Trophoblast cell (in vitro differentiated cells and primary cell): ENCODE measurements around the gene UBA6.
"Not testable (repeated sequence)": the region's sequence is repeated elsewhere in the genome, so short reads cannot be mapped to it uniquely, and the experiment has no call there.

Experiments used
- DNase-seq, 2 donors: peaks; one replicate each; pipeline ENCODE4 v3.0.0-alpha.2; 2016
- H2AFZ ChIP-seq: 2 replicates; pipeline ENCODE4 v1.6.1; 2013; ENCODE audit warnings: low read length, moderate library complexity, mild to moderate bottlenecking; ENCODE audit not compliant: insufficient read depth, poor library complexity
- H2AK5ac ChIP-seq: 2 replicates; pipeline ENCODE4 v1.6.1; 2013; ENCODE audit warnings: mild to moderate bottlenecking, low read length
- H2BK120ac ChIP-seq: 2 replicates; pipeline ENCODE4 v1.6.1; 2013; ENCODE audit warnings: low read length, mild to moderate bottlenecking, moderate library complexity; ENCODE audit not compliant: insufficient read depth, poor library complexity
- H2BK12ac ChIP-seq: 2 replicates; pipeline ENCODE4 v1.6.1; 2013; ENCODE audit warnings: mild to moderate bottlenecking, low read length, moderate library complexity
- H2BK5ac ChIP-seq: 2 replicates; pipeline ENCODE4 v1.6.1; 2013; ENCODE audit warnings: low read length, low read depth, moderate library complexity, mild to moderate bottlenecking; ENCODE audit not compliant: poor library complexity
- H3K14ac ChIP-seq: 2 replicates; pipeline ENCODE4 v1.6.1; 2013; ENCODE audit warnings: mild to moderate bottlenecking, low read length
- H3K18ac ChIP-seq: 2 replicates; pipeline ENCODE4 v1.6.1; 2013; ENCODE audit warnings: mild to moderate bottlenecking, low read length
- H3K23ac ChIP-seq: 2 replicates; pipeline ENCODE4 v1.6.1; 2013; ENCODE audit warnings: low read length
- H3K27ac ChIP-seq: 2 replicates; pipeline ENCODE4 v1.5.1; 2013; ENCODE audit warnings: low read depth, mild to moderate bottlenecking, inconsistent platforms, low read length, moderate library complexity
- H3K27me3 ChIP-seq: 2 replicates; pipeline ENCODE4 v1.6.1; 2013; ENCODE audit warnings: inconsistent platforms, mild to moderate bottlenecking, low read length, moderate library complexity; ENCODE audit not compliant: insufficient read depth
- H3K36me3 ChIP-seq, 2 experiments: 1 replicate in 1 of 2; 2 replicates in 1 of 2; pipeline ENCODE4 v1.6.1; 2013; ENCODE audit warnings: low read length in 2 of 2, mild to moderate bottlenecking in 2 of 2, moderate library complexity in 1 of 2; ENCODE audit not compliant: insufficient read depth in 2 of 2, control insufficient read depth in 1 of 2
- H3K4ac ChIP-seq: 2 replicates; pipeline ENCODE4 v1.6.1; 2013; ENCODE audit warnings: low read depth, mild to moderate bottlenecking, low read length, moderate library complexity
- H3K4me1 ChIP-seq, 2 experiments: 1 replicate in 1 of 2; 2 replicates in 1 of 2; pipeline ENCODE4 v1.6.1; 2013; ENCODE audit warnings: low read length in 2 of 2, mild to moderate bottlenecking in 2 of 2, moderate library complexity in 1 of 2; ENCODE audit not compliant: insufficient read depth in 2 of 2, control insufficient read depth in 1 of 2
- H3K4me2 ChIP-seq: 2 replicates; pipeline ENCODE4 v1.6.1; 2013; ENCODE audit warnings: inconsistent platforms, mild to moderate bottlenecking, low read length, moderate library complexity
- H3K4me3 ChIP-seq: 2 replicates; pipeline ENCODE4 v1.5.1; 2013; ENCODE audit warnings: mild to moderate bottlenecking, low read depth, low read length, inconsistent platforms
- H3K79me1 ChIP-seq: one replicate; pipeline ENCODE4 v1.6.1; 2013; ENCODE audit warnings: low read length
- H3K79me2 ChIP-seq: 2 replicates; pipeline ENCODE4 v1.6.1; 2013; ENCODE audit warnings: low read length, mild to moderate bottlenecking; ENCODE audit not compliant: control insufficient read depth, insufficient read depth, poor library complexity
- H3K9ac ChIP-seq: 2 replicates; pipeline ENCODE4 v1.6.1; 2013; ENCODE audit warnings: mild to moderate bottlenecking, low read length
- H3K9me3 ChIP-seq: 2 replicates; pipeline ENCODE4 v1.6.1; 2013; ENCODE audit warnings: low read depth, mild to moderate bottlenecking, control low read depth, inconsistent platforms, low read length; ENCODE audit not compliant: insufficient read depth
- H4K12ac ChIP-seq: 2 replicates; pipeline ENCODE4 v1.6.1; 2013; ENCODE audit warnings: low read depth, mild to moderate bottlenecking, low read length, moderate library complexity
- H4K8ac ChIP-seq: 2 replicates; pipeline ENCODE4 v1.6.1; 2013; ENCODE audit warnings: low read depth, mild to moderate bottlenecking, low read length, moderate library complexity
- H4K91ac ChIP-seq: one replicate; pipeline ENCODE4 v1.6.1; 2013; ENCODE audit warnings: low read depth, mild to moderate bottlenecking, low read length, moderate library complexity
- WGBS: extraction: QIAGEN DNeasy Blood & Tissue Kit; methylation state at CpG from one replicate; pipeline ENCODE4 v1.1.7; 2013; ENCODE audit warnings: missing lambda C conversion rate; ENCODE audit not compliant: insufficient read length, insufficient coverage; ENCODE audit errors: extremely low coverage; 5-methylcytosine and 5-hydroxymethylcytosine counted together

UBA6 gene

GRCh38 chr4:67730511-67730910, 29.6 kb upstream of the UBA6 start:
- WGBS = no CpG with 5 or more reads among the region's 3 CpGs
- not testable (repeated sequence) for H3K27ac ChIP-seq, H3K4ac ChIP-seq, H2BK12ac ChIP-seq, H4K91ac ChIP-seq, H4K8ac ChIP-seq, H2BK5ac ChIP-seq, H3K4me2 ChIP-seq, H2AFZ ChIP-seq, H3K4me3 ChIP-seq, H3K79me1 ChIP-seq, H3K23ac ChIP-seq, H3K9ac ChIP-seq, H4K12ac ChIP-seq, H2AK5ac ChIP-seq, H3K9me3 ChIP-seq, DNase-seq, H3K36me3 ChIP-seq, H3K4me1 ChIP-seq, H3K27me3 ChIP-seq, H3K79me2 ChIP-seq, H3K18ac ChIP-seq, H2BK120ac ChIP-seq, H3K14ac ChIP-seq

- H3K9ac ChIP-seq = no peak overlapping the region
- H3K27me3 ChIP-seq = no peaks in the 10 kb centered on the region
- H2BK120ac ChIP-seq = no peak overlapping the region
- H3K23ac ChIP-seq = no peak overlapping the region
- no peak overlapping the region for H2BK5ac ChIP-seq
- peaks cover under 1% of the 10 kb centered on the region for H3K79me1 ChIP-seq
- no peak overlapping the region for H4K12ac ChIP-seq
- peaks cover 3% of the 10 kb centered on the region for H3K9me3 ChIP-seq
- peaks cover 0 to 4% of the 10 kb centered on the region in 2 experiments for H3K36me3 ChIP-seq
- no peak overlapping the region for H3K18ac ChIP-seq
- peak; percentile 84 to 96 for DNase-seq
- H3K4me1 ChIP-seq = peaks cover 2 to 5% of the 10 kb centered on the region in 2 experiments
- H3K79me2 ChIP-seq = no peaks in the 10 kb centered on the region
- no peak overlapping the region for H3K27ac ChIP-seq
- H4K91ac ChIP-seq = no peak overlapping the region
- H4K8ac ChIP-seq = no peak overlapping the region
- WGBS = no CpG with 5 or more reads among the region's 4 CpGs
- no peak overlapping the region for H3K4me2 ChIP-seq
- no peak overlapping the region for H2AK5ac ChIP-seq
- no peak overlapping the region for H2BK12ac ChIP-seq
- no peak overlapping the region for H3K4me3 ChIP-seq
- no peak overlapping the region for H3K14ac ChIP-seq
- H3K4ac ChIP-seq = no peak overlapping the region
- no peak overlapping the region for H2AFZ ChIP-seq
Observed at GRCh38 chr4:67727124-67727850, 26.3 kb upstream of the UBA6 start.

- Histone ChIP-seq H3K4me1 (peaks cover 7 to 14% of the 10 kb centered on the region in 2 experiments), H3K4me3 (no peak overlapping the region), H2BK12ac (no peak overlapping the region), H3K23ac (no peak overlapping the region), H2BK120ac (no peak overlapping the region), H4K91ac (no peak overlapping the region), H3K9ac (no peak overlapping the region), H2BK5ac (no peak overlapping the region), H3K9me3 (peaks cover 3% of the 10 kb centered on the region), H2AK5ac (no peak overlapping the region), H3K4me2 (no peak overlapping the region), H3K79me2 (no peaks in the 10 kb centered on the region), H2AFZ (no peak overlapping the region), H3K18ac (no peak overlapping the region), H3K4ac (no peak overlapping the region), H3K27ac (no peak overlapping the region), H3K27me3 (no peaks in the 10 kb centered on the region), H3K79me1 (peaks cover 3% of the 10 kb centered on the region), H4K12ac (no peak overlapping the region), H3K14ac (no peak overlapping the region), H3K36me3 (peaks cover 0 to 2% of the 10 kb centered on the region in 2 experiments), H4K8ac (no peak overlapping the region)
- WGBS = no CpG with 5 or more reads among the region's 4 CpGs
- DNase-seq = peak in 1 of 2 donors; percentile 51
Observed at GRCh38 chr4:67725981-67726380, 25.0 kb upstream of the UBA6 start.

- DNase-seq = peak; percentile 24 to 64
- no peak overlapping the region for H2BK120ac ChIP-seq
- H3K79me2 ChIP-seq = no peaks in the 10 kb centered on the region
- H2BK12ac ChIP-seq = no peak overlapping the region
- H3K79me1 ChIP-seq = peaks cover 3% of the 10 kb centered on the region
- no peak overlapping the region for H4K12ac ChIP-seq
- no peak overlapping the region for H2BK5ac ChIP-seq
- H3K36me3 ChIP-seq = peaks cover 0 to 7% of the 10 kb centered on the region in 2 experiments
- no peak overlapping the region for H3K4ac ChIP-seq
- H3K4me3 ChIP-seq = no peak overlapping the region
- WGBS = no CpG with 5 or more reads among the region's 1 CpG
- no peak overlapping the region for H3K9ac ChIP-seq
- H2AFZ ChIP-seq = no peak overlapping the region
- peaks cover 3% of the 10 kb centered on the region for H3K9me3 ChIP-seq
- no peak overlapping the region for H3K14ac ChIP-seq
- no peak overlapping the region for H2AK5ac ChIP-seq
- H4K91ac ChIP-seq = no peak overlapping the region
- H3K27ac ChIP-seq = no peak overlapping the region
- H3K4me2 ChIP-seq = no peak overlapping the region
- no peak overlapping the region for H4K8ac ChIP-seq
- H3K4me1 ChIP-seq = peaks cover 7 to 14% of the 10 kb centered on the region in 2 experiments
- H3K23ac ChIP-seq = no peak overlapping the region
- no peak overlapping the region for H3K18ac ChIP-seq
- H3K27me3 ChIP-seq = no peaks in the 10 kb centered on the region
Observed at GRCh38 chr4:67725132-67725531, 24.2 kb upstream of the UBA6 start.
